DND-41 (cell line): ENCODE measurements around the gene PLA2G10.

Experiments used
- ATAC-seq: fragments of 200-7000 bp; cut with Tn5 transposase; 3 replicates; pipeline ENCODE4 v1.9.1; 2021; ENCODE audit warnings: low read depth; ENCODE audit not compliant: insufficient read depth
- DNase-seq: peaks from one replicate; pipeline ENCODE4 v3.0.0-alpha.2; 2020
- H2AFZ ChIP-seq: 2 replicates; pipeline ENCODE4 v1.6.0; 2012; ENCODE audit warnings: low read depth, low read length
- H3K27ac ChIP-seq: 2 replicates; pipeline ENCODE4 v1.5.1; 2012; ENCODE audit warnings: low read length, inconsistent platforms
- H3K27me3 ChIP-seq: fragments of 200-600 bp; sonication (generic); 2 replicates; pipeline ENCODE4 v1.6.0; 2012; ENCODE audit warnings: low read length, mild to moderate bottlenecking, inconsistent platforms; ENCODE audit not compliant: insufficient read depth, poor library complexity
- H3K36me3 ChIP-seq: 2 replicates; pipeline ENCODE4 v1.5.1; 2012; ENCODE audit warnings: low read length, inconsistent platforms; ENCODE audit not compliant: insufficient read depth
- H3K4me1 ChIP-seq: 2 replicates; pipeline ENCODE4 v1.5.1; 2012; ENCODE audit warnings: mild to moderate bottlenecking, low read length; ENCODE audit not compliant: insufficient read depth
- H3K4me2 ChIP-seq: 2 replicates; pipeline ENCODE4 v1.6.0; 2012; ENCODE audit warnings: mild to moderate bottlenecking, moderate library complexity, low read length, inconsistent platforms; ENCODE audit not compliant: insufficient read depth
- H3K4me3 ChIP-seq, 2 experiments: fragments of 200-600 bp in 1 of 2; shearing (Covaris generic) in 1 of 2; 2 replicates each; pipeline ENCODE4 v1.5.1; 2012 to 2016; ENCODE audit warnings: inconsistent platforms in 2 of 2, low read length in 2 of 2, mild to moderate bottlenecking in 2 of 2, low read depth in 1 of 2, moderate library complexity in 1 of 2
- H3K79me2 ChIP-seq: 2 replicates; pipeline ENCODE4 v1.6.0; 2012; ENCODE audit warnings: low read length, inconsistent platforms; ENCODE audit not compliant: insufficient read depth
- H3K9ac ChIP-seq: 2 replicates; pipeline ENCODE4 v1.6.0; 2012; ENCODE audit warnings: low read depth, mild to moderate bottlenecking, inconsistent platforms, low read length, moderate library complexity
- H3K9me3 ChIP-seq: 2 replicates; pipeline ENCODE4 v1.5.1; 2012; ENCODE audit warnings: low read length, moderate library complexity, mild to moderate bottlenecking, inconsistent platforms; ENCODE audit not compliant: insufficient read depth, severe bottlenecking
- H4K20me1 ChIP-seq: 2 replicates; pipeline ENCODE4 v1.6.0; 2012; ENCODE audit warnings: low read length; ENCODE audit not compliant: insufficient read depth
- TF ChIP-seq, protein P1 (sequence below): IDR thresholded peaks from 2 replicates; pipeline ENCODE4 v1.5.1; 2012; ENCODE audit warnings: borderline replicate concordance, low read length, moderate library complexity, mild to moderate bottlenecking; ENCODE audit not compliant: poor library complexity, severe bottlenecking; ENCODE audit errors: extremely low read depth

The PLA2G10 gene

DNA sequence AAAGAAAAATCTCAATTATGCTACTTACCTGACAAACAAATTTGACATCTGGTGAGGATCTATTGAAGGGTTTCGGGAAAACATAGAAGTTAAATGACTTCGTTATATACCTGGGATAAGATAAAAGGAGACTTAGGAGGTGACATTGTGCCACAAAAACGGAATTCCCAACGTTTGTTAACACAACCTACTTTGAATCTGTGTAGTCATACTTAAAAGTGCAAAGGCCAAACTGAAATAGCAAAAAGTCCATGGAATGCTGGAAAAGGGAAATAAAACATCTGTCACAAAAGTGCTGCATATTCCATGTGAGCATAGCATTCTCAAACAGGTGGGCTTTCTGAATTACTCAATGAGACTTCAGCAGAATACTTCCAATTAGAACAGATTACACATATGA, 67.0 kb downstream of the PLA2G10 start:
- DNase-seq (no peak), ATAC-seq (no peak)
- H3K27me3 ChIP-seq, result no peaks in the 10 kb centered on the region
- no peak overlapping the region for H3K4me2 ChIP-seq
- H4K20me1 ChIP-seq, result no peaks in the 10 kb centered on the region
- H3K79me2 ChIP-seq, result peaks cover 46% of the 10 kb centered on the region
- H2AFZ ChIP-seq, result no peak overlapping the region
- H3K27ac ChIP-seq, result no peak overlapping the region
- TF ChIP-seq, protein P1, sequence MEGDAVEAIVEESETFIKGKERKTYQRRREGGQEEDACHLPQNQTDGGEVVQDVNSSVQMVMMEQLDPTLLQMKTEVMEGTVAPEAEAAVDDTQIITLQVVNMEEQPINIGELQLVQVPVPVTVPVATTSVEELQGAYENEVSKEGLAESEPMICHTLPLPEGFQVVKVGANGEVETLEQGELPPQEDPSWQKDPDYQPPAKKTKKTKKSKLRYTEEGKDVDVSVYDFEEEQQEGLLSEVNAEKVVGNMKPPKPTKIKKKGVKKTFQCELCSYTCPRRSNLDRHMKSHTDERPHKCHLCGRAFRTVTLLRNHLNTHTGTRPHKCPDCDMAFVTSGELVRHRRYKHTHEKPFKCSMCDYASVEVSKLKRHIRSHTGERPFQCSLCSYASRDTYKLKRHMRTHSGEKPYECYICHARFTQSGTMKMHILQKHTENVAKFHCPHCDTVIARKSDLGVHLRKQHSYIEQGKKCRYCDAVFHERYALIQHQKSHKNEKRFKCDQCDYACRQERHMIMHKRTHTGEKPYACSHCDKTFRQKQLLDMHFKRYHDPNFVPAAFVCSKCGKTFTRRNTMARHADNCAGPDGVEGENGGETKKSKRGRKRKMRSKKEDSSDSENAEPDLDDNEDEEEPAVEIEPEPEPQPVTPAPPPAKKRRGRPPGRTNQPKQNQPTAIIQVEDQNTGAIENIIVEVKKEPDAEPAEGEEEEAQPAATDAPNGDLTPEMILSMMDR, result no peak
- peaks cover 47% of the 10 kb centered on the region for H3K4me1 ChIP-seq
- no peak overlapping the region for H3K9ac ChIP-seq
- peaks cover 72% of the 10 kb centered on the region for H3K36me3 ChIP-seq
- no peak overlapping the region for H3K4me3 ChIP-seq
- H3K9me3 ChIP-seq, result no peaks in the 10 kb centered on the region
